ENCODE results near the gene CYP4B1. TPM values are rescaled to one million over a fixed set of nuclear protein-coding genes. Genes with fewer than 3 reads are reported as not detected.
"Not testable (repeated sequence)": the region's sequence is repeated elsewhere in the genome, so short reads cannot be mapped to it uniquely, and the experiment has no call there.

CYP4B1 gene
- total RNA-seq, 1 donor from 2014 or later: 7.4 TPM

DNA sequence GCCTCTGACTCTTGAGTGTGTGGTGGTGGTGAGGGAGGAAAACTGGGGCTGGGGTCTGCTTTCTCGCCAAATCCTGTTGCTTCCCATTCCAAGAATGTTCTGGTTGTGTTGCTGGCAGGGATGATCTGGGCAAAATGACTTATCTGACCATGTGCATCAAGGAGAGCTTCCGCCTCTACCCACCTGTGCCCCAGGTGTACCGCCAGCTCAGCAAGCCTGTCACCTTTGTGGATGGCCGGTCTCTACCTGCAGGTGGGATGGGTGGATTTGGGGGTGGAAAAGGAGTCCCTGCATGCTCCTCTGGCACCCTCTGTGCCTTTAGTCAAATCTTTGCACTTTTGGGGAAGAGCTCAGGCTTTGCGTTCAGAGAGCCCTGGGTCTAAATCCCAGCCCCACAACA is 18.1 kb downstream of the CYP4B1 start:
- DNase-seq: no peak

DNA sequence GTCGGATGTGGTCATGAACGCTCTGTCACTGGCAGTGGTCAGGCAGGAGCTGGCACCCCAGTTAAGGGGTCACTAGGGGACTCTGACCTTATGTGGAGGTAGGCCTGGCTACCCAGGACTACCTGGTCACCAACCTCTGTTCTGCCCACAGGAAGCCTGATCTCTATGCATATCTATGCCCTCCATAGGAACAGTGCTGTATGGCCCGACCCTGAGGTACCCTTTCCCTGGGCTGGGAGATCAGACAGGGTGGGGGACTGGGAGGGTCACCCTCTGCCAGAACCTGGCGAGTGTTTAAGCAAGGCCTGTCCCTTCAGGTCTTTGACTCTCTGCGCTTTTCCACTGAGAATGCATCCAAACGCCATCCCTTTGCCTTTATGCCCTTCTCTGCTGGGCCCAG is 19.0 kb downstream of the CYP4B1 start:
- DNase-seq: no peak

DNA sequence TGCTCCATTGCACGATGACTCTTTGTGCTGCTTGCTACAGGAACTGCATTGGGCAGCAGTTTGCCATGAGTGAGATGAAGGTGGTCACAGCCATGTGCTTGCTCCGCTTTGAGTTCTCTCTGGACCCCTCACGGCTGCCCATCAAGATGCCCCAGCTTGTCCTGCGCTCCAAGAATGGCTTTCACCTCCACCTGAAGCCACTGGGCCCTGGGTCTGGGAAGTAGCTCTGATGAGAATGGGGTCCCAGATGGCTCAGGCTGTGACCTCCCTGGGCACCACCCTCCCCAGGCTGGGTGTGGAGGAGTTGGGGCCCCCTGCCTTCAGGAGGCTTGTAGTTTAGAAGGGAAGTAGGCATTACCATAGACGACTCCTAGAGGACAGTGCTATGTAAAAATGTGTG is 19.7 kb downstream of the CYP4B1 start:
- DNase-seq: no peak

DNA sequence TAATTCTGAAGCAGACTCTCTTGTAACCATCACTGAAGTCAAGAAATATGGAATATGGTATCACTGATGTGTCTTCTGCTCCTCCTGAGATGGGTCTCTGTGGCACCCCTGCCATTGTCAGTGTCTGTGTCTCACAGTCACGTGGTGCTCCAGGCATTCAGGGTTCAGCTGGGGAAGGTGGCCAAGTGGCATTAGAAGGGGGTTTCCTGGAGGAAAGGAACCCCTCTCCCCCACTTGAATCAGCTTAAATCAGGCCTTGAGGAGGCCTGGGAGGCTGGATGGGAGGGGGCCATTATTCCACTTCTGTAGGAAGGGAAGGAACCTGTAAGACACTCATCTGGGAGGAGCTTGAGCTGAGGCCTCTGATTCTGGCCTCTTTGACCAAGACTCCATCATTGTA is 20.5 kb downstream of the CYP4B1 start:
- DNase-seq: no peak

DNA sequence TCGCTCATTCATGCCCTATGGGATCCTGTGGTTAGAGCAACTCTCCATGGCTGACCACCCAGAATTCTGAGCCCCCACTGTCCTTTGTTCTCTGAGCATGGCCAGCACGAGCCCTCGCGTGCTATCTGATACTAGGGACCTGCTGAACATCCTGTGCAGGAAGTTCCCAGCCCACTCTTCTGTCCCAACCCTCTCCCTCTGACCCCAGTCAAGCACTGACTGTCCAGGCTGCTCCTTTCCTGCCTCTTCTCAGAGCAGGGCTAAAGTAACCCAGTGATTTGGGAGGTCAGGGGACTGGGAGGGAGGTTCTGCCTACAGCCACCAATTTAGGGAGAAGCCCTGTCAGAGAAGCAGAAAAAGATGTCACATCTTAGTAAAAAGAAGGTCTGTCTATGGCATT is 21.2 kb downstream of the CYP4B1 start:
- no peak for DNase-seq

DNA sequence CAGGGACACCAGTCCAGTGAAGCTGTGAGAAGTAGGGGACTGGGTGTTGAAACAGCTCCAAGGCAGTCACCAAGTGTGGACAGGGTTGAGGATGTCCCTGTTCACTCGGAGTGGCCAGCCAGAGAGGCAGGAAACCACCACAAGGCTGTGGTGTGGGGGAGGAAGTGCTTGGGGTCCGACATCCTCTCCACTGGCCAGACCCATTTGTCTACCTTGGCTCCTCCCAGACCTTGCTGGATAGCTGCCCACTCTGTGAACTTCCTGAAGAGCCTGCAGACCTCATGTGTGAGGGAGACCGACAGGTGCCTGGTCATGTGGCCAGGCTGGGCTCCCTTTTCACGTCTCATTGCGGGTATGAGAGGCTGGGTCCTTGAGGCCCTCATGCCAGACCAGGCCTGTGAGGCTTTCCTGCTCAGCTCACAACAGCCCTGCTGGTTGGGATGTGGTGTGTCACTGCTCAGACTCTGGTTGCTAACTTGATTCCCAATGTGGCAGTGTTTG is 21.8 kb downstream of the CYP4B1 start:
- no peak for DNase-seq

DNA sequence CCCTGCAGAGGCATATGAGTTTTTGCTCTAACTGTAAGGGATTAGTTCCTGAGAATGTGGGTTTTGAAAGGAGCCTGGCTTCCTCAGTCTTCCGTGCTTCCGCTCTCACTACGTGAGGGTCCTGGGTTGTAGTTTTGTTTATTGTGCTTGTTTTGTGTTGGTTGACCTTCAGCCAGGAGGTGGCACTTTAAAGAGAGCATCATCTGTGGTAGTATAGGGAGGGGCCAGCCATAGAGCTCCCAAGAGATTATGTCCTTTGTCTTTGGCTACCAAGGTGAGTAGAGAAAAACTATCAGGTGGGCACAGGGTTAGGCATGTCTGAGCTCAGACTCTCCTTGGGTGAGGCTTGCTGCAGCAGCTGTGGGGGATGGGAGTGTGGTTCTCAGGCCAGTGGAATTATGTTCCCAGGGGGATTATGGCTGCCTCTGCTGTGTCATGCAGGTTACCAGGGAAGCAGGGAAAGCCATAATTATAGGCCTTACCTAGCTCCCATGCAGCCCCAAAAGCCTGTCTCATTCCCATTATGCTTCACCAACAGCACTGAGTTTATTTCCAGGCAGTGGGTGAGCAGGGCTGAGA is 23.5 kb downstream of the CYP4B1 start:
- no peak for DNase-seq

DNA sequence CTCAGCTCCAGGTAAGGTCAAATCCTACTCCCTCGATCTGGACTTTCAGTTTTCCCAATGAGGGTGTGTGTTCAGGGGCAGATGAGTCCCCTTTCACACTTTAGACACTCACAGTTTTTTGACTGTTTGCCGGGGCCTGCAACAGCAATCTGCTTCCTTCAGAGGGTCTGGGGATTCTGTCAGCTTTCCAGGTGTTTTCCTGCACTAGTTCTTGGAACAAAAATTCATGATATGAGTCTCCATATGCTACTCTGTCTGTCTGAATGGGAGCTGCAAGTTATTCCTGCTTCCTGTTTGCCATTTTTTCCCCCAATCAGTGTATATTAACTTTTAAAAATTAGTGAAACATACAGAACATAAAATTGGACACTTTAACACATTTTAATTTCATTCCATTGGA is 24.3 kb downstream of the CYP4B1 start:
- no peak for DNase-seq

DNA sequence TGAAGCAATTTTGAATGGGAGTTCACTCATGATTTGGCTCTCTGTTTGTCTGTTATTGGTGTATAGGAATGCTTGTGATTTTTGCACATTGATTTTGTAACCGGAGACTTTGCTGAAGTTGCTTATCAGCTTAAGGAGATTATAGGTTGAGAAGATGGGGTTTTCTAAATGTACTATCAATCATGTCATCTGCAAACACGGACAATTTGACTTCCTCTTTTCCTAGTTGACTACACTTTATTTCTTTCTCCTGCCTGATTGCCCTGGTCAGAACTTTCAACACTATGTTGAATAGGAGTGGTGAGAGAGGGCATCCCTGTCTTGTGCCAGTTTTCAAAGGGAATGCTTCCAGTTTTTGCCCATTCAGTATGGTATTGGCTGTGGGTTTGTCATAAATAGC is 28.0 kb downstream of the CYP4B1 start:
- not testable (repeated sequence) for DNase-seq

DNA sequence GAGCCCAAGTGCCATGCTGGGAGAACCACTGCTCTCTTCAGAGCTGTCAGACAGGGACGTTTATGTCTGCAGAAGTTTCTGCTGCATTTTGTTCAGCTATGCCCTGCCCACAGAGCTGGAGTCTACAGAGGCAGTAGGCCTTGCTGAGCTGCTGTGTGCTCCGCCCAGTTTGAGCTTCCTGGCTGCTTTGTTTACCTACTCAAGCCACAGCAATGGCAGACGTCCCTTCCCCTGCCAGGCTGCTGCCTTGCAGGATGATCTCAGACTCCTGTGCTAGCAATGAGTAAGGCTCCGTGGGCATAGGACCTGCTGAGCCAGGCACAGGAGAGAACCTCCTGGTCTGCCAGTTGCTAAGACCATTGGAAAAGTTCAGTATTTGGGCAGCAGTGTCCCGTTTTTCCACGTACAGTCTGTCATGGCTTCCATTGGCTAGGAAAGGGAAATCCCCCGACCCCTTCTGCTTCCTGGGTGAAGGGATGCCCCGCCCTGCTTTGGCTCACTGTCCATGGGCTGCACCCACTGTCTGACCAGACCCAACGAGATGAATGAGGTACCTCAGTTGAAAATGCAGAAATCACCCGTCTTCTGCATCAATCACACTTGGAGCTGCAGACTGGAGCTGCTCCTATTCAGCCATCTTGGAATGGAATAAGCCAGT is 31.9 kb downstream of the CYP4B1 start:
- DNase-seq: no peak

DNA sequence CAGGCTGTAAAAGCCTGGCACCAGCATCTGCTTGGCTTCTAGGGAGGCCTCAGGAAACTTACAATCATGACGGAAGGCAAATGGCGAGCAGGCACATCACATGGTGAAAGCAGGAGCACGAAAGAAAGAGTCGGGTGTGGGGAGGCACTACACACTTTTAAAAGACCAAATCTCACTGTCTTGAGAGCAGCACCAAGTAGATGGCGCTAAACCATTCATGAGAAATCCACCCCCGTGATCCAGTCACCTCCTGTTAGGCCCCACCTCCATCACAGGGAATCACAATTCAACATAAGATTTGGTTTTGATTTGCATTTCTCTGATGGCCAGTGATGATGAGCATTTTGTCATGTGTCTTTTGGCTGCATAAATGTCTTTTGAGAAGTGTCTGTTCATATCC is 36.6 kb downstream of the CYP4B1 start:
- not testable (repeated sequence) for DNase-seq

DNA sequence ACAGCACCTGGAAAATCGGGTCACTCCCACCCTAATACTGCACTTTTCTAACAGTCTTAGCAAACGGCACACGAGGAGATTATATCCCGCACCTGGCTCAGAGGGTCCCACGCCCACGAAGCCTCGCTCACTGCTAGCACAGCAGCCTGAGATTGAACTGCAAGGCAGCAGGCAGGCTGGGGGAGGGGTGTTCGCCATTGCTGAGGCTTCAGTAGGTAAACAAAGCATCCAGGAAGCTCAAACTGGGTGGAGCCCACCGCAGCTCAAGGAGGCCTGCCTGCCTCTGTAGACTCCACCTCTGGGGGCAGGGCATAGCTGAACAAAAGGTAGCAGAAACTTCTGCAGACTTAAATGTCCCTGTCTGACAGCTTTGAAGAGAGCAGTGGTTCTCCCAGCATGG is 47.5 kb downstream of the CYP4B1 start:
- DNase-seq: not testable (repeated sequence)

DNA sequence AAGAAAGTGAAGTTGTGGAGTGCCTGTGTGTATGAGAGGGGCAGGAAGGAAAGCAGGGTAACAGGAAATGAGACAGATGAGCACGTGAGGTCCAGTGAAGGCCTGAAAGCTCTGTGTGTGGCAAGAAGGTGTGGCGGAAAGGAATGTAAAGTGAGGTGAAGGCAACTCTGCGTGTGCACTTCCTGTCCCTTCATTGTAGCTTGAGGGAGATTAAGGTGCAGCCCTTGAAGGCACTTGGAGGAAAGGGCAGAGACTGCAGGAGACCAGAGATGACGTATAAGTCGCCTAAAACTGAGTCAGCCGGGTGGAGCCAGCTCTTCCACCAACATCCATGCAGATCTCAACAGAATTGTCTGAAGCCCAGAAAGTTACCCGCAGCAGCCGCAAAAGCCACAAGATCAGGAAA is 58.8 kb downstream of the CYP4B1 start:
- DNase-seq: not testable (repeated sequence)

DNA sequence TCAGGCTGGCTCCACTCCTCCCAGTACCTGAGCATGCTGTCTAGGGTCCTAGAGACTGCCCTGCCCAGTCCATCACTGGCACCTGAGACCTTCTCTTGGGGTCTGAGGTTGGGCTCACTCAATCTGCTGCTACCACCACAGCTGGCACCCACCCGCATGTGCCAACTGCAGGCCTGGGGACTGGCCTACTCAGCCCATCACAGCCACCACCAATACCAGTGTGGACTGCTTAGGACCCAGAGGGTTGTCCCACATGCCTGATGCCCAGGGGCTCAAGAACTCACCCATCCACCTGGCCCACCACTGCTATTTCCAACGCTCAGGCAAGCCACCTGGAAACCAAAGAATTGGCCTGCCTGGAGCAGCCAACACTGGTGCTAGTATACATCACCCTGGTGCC is 63.5 kb downstream of the CYP4B1 start:
- DNase-seq: no peak

Other genes with a start within 250 kb of the CYP4B1 start
- gene KNCN, start 247.4 kb upstream of the CYP4B1 start, total RNA-seq: not detected
- gene MKNK1, start 194.8 kb upstream of the CYP4B1 start, total RNA-seq: 27.0 TPM
- 8.9 TPM for gene MOB3C, start 182.2 kb upstream of the CYP4B1 start, total RNA-seq
- 30.3 TPM for gene ATPAF1, start 130.7 kb upstream of the CYP4B1 start, total RNA-seq
- gene TEX38, start 127.2 kb upstream of the CYP4B1 start, total RNA-seq: not detected
- 62.9 TPM for gene EFCAB14, start 79.9 kb upstream of the CYP4B1 start, total RNA-seq
- gene CYP4A11, start 142.4 kb downstream of the CYP4B1 start, total RNA-seq: not detected
- 2.8 TPM for gene CYP4X1, start 224.6 kb downstream of the CYP4B1 start, total RNA-seq

Measured in skin of body (tissue), 2 donors.